Type B pancreatic cell (in vitro differentiated cells): ENCODE results near the gene ZFR. TPM values are rescaled to one million over a fixed set of nuclear protein-coding genes. Genes with fewer than 3 reads are reported as not detected.
"Not testable (repeated sequence)": the region's sequence is repeated elsewhere in the genome, so short reads cannot be mapped to it uniquely, and the experiment has no call there.

Experiments
- DNase-seq: peaks from one replicate; pipeline ENCODE4 v3.0.0; 2021; ENCODE audit warnings: mixed read lengths; ENCODE audit not compliant: unreplicated experiment; ENCODE audit errors: extremely low spot score
- H3K27ac Mint-ChIP-seq: 2 replicates; pipeline ENCODE4 v1.8.0; 2021; ENCODE audit warnings: mild to moderate bottlenecking, mixed read lengths
- H3K27me3 Mint-ChIP-seq: 2 replicates; pipeline ENCODE4 v1.8.0; 2021; ENCODE audit warnings: mixed read lengths
- H3K36me3 Mint-ChIP-seq: 2 replicates; pipeline ENCODE4 v1.8.0; 2021; ENCODE audit warnings: mixed read lengths
- H3K4me1 Mint-ChIP-seq: one replicate; pipeline ENCODE4 v1.8.0; 2021; ENCODE audit warnings: mixed read lengths; ENCODE audit not compliant: unreplicated experiment
- H3K4me3 Mint-ChIP-seq: 2 replicates; pipeline ENCODE4 v1.8.0; 2021; ENCODE audit warnings: mild to moderate bottlenecking, mixed read lengths
- H3K9me3 Mint-ChIP-seq: 2 replicates; pipeline ENCODE4 v1.8.0; 2021; ENCODE audit warnings: mixed read lengths
- total RNA-seq: library from RNA; stranded (reverse); gene quantifications from 2 replicates; pipeline ENCODE4 v1.2.1, GENCODE V29; 2021; ENCODE audit warnings: low replicate concordance
- TF ChIP-seq, protein P1 (sequence below): fragments of 200-600 bp; sonication (generic); conservative IDR thresholded peaks from 2 replicates; pipeline ENCODE4 v1.5.0; 2021; ENCODE audit warnings: antibody characterized with exemption, mild to moderate bottlenecking

ZFR gene
- total RNA-seq, 1 donor from 2014 or later, result 67.1 TPM

- TF ChIP-seq, protein P1, sequence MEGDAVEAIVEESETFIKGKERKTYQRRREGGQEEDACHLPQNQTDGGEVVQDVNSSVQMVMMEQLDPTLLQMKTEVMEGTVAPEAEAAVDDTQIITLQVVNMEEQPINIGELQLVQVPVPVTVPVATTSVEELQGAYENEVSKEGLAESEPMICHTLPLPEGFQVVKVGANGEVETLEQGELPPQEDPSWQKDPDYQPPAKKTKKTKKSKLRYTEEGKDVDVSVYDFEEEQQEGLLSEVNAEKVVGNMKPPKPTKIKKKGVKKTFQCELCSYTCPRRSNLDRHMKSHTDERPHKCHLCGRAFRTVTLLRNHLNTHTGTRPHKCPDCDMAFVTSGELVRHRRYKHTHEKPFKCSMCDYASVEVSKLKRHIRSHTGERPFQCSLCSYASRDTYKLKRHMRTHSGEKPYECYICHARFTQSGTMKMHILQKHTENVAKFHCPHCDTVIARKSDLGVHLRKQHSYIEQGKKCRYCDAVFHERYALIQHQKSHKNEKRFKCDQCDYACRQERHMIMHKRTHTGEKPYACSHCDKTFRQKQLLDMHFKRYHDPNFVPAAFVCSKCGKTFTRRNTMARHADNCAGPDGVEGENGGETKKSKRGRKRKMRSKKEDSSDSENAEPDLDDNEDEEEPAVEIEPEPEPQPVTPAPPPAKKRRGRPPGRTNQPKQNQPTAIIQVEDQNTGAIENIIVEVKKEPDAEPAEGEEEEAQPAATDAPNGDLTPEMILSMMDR, result no peak
Measured at GRCh38 chr5:32326216-32326772, 118.2 kb downstream of the ZFR start.

GRCh38 chr5:32325616-32326015, 118.9 kb downstream of the ZFR start:
- Mint-ChIP-seq H3K27me3 (no peaks in the 10 kb centered on the region), H3K4me1 (peaks cover 11% of the 10 kb centered on the region), H3K36me3 (no peaks in the 10 kb centered on the region), H3K9me3 (peaks cover 5% of the 10 kb centered on the region), H3K27ac (no peak overlapping the region), H3K4me3 (no peak overlapping the region)
- TF ChIP-seq, protein P1, result no peak
- no peak for DNase-seq

More at GRCh38 chr5:32326216-32326772, 118.2 kb downstream of the ZFR start:
- DNase-seq, result no peak
- Mint-ChIP-seq H3K9me3 (peaks cover 5% of the 10 kb centered on the region), H3K4me3 (no peak overlapping the region), H3K27me3 (no peaks in the 10 kb centered on the region), H3K36me3 (no peaks in the 10 kb centered on the region), H3K27ac (peak overlapping the region; percentile 3), H3K4me1 (peaks cover 18% of the 10 kb centered on the region)

DNA sequence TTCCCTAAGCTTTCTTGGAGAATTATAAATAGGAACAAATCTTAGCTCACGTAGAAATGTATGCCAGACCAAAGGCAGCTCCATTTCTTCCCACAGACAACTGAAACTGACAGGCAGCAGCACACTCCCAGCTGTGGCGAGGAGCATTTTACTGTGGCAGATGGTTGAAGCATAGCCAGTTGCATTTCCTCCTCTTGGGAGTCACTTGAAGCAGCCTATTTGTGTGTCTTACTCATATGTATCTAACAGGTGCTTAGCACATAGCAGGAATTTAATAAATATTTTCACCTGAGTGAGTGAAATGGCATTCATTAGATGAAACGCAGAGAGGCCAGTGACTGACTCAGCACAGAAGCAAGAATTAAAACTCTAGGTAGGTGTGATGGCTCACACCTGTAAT, 119.5 kb downstream of the ZFR start:
- H3K9me3 Mint-ChIP-seq, result peaks cover 5% of the 10 kb centered on the region
- H3K27ac Mint-ChIP-seq, result peak overlapping the region; percentile 70
- peaks cover 10% of the 10 kb centered on the region for H3K4me1 Mint-ChIP-seq
- no peaks in the 10 kb centered on the region for H3K36me3 Mint-ChIP-seq
- TF ChIP-seq, protein P1, result no peak
- DNase-seq, result no peak
- no peak overlapping the region for H3K4me3 Mint-ChIP-seq
- H3K27me3 Mint-ChIP-seq, result no peaks in the 10 kb centered on the region

GRCh38 chr5:32323741-32324140, 120.8 kb downstream of the ZFR start:
- Mint-ChIP-seq H3K9me3 (peaks cover 5% of the 10 kb centered on the region), H3K27me3 (no peaks in the 10 kb centered on the region), H3K27ac (no peak overlapping the region), H3K4me1 (peaks cover 6% of the 10 kb centered on the region), H3K36me3 (no peaks in the 10 kb centered on the region), H3K4me3 (no peak overlapping the region)
- TF ChIP-seq, protein P1, result no peak
- DNase-seq, result no peak

GRCh38 chr5:32322882-32323281, 121.7 kb downstream of the ZFR start:
- Mint-ChIP-seq H3K36me3 (no peaks in the 10 kb centered on the region), H3K4me3 (no peak overlapping the region)

GRCh38 chr5:32321787-32322186, 122.8 kb downstream of the ZFR start:
- not testable (repeated sequence) for H3K4me3 Mint-ChIP-seq, H3K36me3 Mint-ChIP-seq, H3K27me3 Mint-ChIP-seq, DNase-seq, H3K27ac Mint-ChIP-seq, H3K9me3 Mint-ChIP-seq, H3K4me1 Mint-ChIP-seq

More at GRCh38 chr5:32322882-32323281, 121.7 kb downstream of the ZFR start:
- Mint-ChIP-seq H3K27me3 (no peaks in the 10 kb centered on the region), H3K27ac (no peak overlapping the region), H3K9me3 (peaks cover 5% of the 10 kb centered on the region), H3K4me1 (peaks cover 6% of the 10 kb centered on the region)
- TF ChIP-seq, protein P1, result no peak
- no peak for DNase-seq
